Muscle of back (tissue), 11 donors: ENCODE results near the gene PSMC6. TPM values are rescaled to one million over a fixed set of nuclear protein-coding genes. Genes with fewer than 3 reads are reported as not detected.

Experiments
- DNase-seq, 3 donors: peaks; one replicate each; pipeline versions ENCODE4 v3.0.0 to v3.0.0-alpha.2; 2013
- polyA plus RNA-seq, 10 donors: library from polyadenylated mRNA; unstranded; fragments of 120-200 nt; gene quantifications; one replicate each; pipeline ENCODE4 v1.2.1, GENCODE V29; 2013; ENCODE audit not compliant: insufficient read length in 10 of 10

The PSMC6 gene
- polyA plus RNA-seq, 10 donors: 79.3 to 123 (median 101) TPM

- no peak for DNase-seq
These were observed 69.8 kb downstream of the PSMC6 start for GRCh38 chr14:52776816-52777215.

Other genes with a start within 250 kb of the PSMC6 start
- gene TXNDC16, start 154.7 kb upstream of the PSMC6 start, polyA plus RNA-seq: 1 to 10 TPM; 5.9 to 8.6 (median 7.0) TPM
- gene GPR137C, start 154.4 kb upstream of the PSMC6 start, polyA plus RNA-seq: 1 to 10 TPM; 3.2 to 5.5 (median 4.0) TPM
- gene ERO1A, start 11.6 kb upstream of the PSMC6 start, polyA plus RNA-seq: 10 to 100 TPM; 11.8 to 21.4 (median 18.0) TPM
- gene STYX, start 23.0 kb downstream of the PSMC6 start, polyA plus RNA-seq: 10 to 100 TPM; 11.3 to 16.6 (median 14.6) TPM
- 10 to 100 TPM; 12.7 to 21.3 (median 15.9) TPM for gene GNPNAT1, start 84.4 kb downstream of the PSMC6 start, polyA plus RNA-seq
- gene FERMT2, start 243.8 kb downstream of the PSMC6 start, polyA plus RNA-seq: 100 to 1,000 TPM in 7 of 10 donors, 10 to 100 TPM in 3; 91.5 to 129 (median 109) TPM